Measurements from ENCODE around the gene MRFAP1L1. TPM values are rescaled to one million over a fixed set of nuclear protein-coding genes. Genes with fewer than 3 reads are reported as not detected.

The MRFAP1L1 gene
- total and polyA plus RNA-seq, 4 donors = 29.8 to 41.8 (median 30.7) TPM

DNA sequence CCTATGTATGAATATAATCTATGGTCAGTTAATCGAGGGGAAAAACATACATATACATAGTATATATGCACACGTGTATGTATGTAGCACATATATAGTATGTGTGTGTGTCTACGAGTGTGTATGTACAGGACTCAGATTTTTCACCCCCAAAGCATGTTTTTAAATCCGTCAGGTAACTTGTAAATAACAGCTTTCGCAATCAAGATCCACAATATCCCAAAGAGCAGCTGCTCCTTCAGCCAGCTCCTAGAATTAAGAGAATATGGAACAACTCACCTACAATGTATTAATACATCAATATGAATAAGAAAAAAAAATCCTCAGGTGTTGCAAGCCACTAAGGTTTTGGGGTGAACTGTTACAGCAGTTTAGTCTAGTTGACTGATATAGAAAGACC, 3.5 kb downstream of the MRFAP1L1 start:
- TF ChIP-seq, protein P1, sequence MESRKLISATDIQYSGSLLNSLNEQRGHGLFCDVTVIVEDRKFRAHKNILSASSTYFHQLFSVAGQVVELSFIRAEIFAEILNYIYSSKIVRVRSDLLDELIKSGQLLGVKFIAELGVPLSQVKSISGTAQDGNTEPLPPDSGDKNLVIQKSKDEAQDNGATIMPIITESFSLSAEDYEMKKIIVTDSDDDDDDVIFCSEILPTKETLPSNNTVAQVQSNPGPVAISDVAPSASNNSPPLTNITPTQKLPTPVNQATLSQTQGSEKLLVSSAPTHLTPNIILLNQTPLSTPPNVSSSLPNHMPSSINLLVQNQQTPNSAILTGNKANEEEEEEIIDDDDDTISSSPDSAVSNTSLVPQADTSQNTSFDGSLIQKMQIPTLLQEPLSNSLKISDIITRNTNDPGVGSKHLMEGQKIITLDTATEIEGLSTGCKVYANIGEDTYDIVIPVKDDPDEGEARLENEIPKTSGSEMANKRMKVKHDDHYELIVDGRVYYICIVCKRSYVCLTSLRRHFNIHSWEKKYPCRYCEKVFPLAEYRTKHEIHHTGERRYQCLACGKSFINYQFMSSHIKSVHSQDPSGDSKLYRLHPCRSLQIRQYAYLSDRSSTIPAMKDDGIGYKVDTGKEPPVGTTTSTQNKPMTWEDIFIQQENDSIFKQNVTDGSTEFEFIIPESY (IDR thresholded peaks at IDR 0.05) = no peak
- TF ChIP-seq YY1 (IDR thresholded peaks at IDR 0.05) = no peak
- no peak for TF ChIP-seq RXRA (IDR thresholded peaks at IDR 0.05)
- TF ChIP-seq TAF1 (conservative IDR thresholded peaks at IDR 0.05) = no peak
- no peak for TF ChIP-seq FOXA2 (IDR thresholded peaks at IDR 0.05)
- no peaks in the 10 kb centered on the region for H3K9me3 ChIP-seq (ENCODE audit: control insufficient read depth in 4 of 4, low read length in 3 of 4)
- no peak overlapping the region for H3K4me3 ChIP-seq (ENCODE audit: low read depth in 1 of 3, low read length in 3 of 3)
- H3K36me3 ChIP-seq (ENCODE audit: control insufficient read depth in 4 of 4, insufficient read depth in 3 of 4, low read depth in 1 of 4, low read length in 3 of 4) = peaks cover 0 to 6% (median 2%) of the 10 kb centered on the region in 4 donors
- H3K4me1 ChIP-seq (ENCODE audit: control insufficient read depth in 4 of 4, insufficient read depth in 4 of 4, low read length in 3 of 4) = peaks cover 12 to 43% (median 33%) of the 10 kb centered on the region in 4 donors
- 68% methylated on average over 5 of the region's 5 CpGs for WGBS
- H3K27me3 ChIP-seq (ENCODE audit: control insufficient read depth in 4 of 4, insufficient read depth in 4 of 4, low read length in 3 of 4) = no peaks in the 10 kb centered on the region
- no peak overlapping the region for H3K9ac ChIP-seq (ENCODE audit: low read depth in 1 of 2, low read length in 2 of 2)
- no peak for DNase-seq (ENCODE audit: low spot score)
- peak overlapping the region in 1 of 2 donors; percentile 7 for H3K27ac ChIP-seq (ENCODE audit: low read depth in 1 of 2, low read length in 2 of 2)

DNA sequence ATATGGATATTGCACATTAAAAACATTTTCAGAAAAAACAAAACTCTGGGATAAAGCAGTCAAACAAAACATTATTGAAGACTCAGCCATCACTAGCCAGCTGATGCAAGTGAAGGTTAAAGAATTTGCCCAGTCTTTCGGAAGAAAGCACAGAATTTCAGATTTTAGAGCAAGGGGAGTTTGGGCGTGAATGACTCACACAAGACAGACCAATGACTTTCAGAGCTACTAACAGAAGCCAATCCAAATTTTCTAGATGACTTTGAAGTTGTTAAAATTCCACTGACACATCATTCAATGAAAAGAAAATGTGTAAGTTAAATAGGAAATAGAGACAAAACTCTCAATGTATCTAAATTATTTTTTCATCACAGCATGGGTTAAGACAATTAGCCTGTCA, 4.0 kb downstream of the MRFAP1L1 start:
- H3K9me3 ChIP-seq (ENCODE audit: control insufficient read depth in 4 of 4, low read length in 3 of 4) = no peaks in the 10 kb centered on the region
- 98% methylated on average over 2 of the region's 2 CpGs for WGBS
- no peak overlapping the region for H3K27ac ChIP-seq (ENCODE audit: low read depth in 1 of 2, low read length in 2 of 2)
- H3K4me1 ChIP-seq (ENCODE audit: control insufficient read depth in 4 of 4, insufficient read depth in 4 of 4, low read length in 3 of 4) = peaks cover 12 to 43% (median 33%) of the 10 kb centered on the region in 4 donors
- no peak overlapping the region for H3K9ac ChIP-seq (ENCODE audit: low read depth in 1 of 2, low read length in 2 of 2)
- DNase-seq (ENCODE audit: low spot score) = no peak
- H3K36me3 ChIP-seq (ENCODE audit: control insufficient read depth in 4 of 4, insufficient read depth in 3 of 4, low read depth in 1 of 4, low read length in 3 of 4) = peaks cover 0 to 6% (median 2%) of the 10 kb centered on the region in 4 donors
- no peak for TF ChIP-seq RXRA (IDR thresholded peaks at IDR 0.05)
- TF ChIP-seq HNF4G (IDR thresholded peaks at IDR 0.05) = no peak
- TF ChIP-seq JUND (IDR thresholded peaks at IDR 0.05) = no peak
- TF ChIP-seq, protein P1 (IDR thresholded peaks at IDR 0.05) = no peak
- no peak for TF ChIP-seq FOXA1 (IDR thresholded peaks at IDR 0.05)
- TF ChIP-seq GABPA (IDR thresholded peaks at IDR 0.05 in 1 of 2, conservative IDR thresholded peaks at IDR 0.05 in 1 of 2) = no peak
- TF ChIP-seq NR2F2 (IDR thresholded peaks at IDR 0.05) = no peak
- TF ChIP-seq, protein P2, sequence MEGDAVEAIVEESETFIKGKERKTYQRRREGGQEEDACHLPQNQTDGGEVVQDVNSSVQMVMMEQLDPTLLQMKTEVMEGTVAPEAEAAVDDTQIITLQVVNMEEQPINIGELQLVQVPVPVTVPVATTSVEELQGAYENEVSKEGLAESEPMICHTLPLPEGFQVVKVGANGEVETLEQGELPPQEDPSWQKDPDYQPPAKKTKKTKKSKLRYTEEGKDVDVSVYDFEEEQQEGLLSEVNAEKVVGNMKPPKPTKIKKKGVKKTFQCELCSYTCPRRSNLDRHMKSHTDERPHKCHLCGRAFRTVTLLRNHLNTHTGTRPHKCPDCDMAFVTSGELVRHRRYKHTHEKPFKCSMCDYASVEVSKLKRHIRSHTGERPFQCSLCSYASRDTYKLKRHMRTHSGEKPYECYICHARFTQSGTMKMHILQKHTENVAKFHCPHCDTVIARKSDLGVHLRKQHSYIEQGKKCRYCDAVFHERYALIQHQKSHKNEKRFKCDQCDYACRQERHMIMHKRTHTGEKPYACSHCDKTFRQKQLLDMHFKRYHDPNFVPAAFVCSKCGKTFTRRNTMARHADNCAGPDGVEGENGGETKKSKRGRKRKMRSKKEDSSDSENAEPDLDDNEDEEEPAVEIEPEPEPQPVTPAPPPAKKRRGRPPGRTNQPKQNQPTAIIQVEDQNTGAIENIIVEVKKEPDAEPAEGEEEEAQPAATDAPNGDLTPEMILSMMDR (IDR thresholded peaks at IDR 0.05; ENCODE audit: low read depth, low read length, missing input control) = no peak
- no peak overlapping the region for H3K4me3 ChIP-seq (ENCODE audit: low read depth in 1 of 3, low read length in 3 of 3)
- H3K27me3 ChIP-seq (ENCODE audit: control insufficient read depth in 4 of 4, insufficient read depth in 4 of 4, low read length in 3 of 4) = no peaks in the 10 kb centered on the region

DNA sequence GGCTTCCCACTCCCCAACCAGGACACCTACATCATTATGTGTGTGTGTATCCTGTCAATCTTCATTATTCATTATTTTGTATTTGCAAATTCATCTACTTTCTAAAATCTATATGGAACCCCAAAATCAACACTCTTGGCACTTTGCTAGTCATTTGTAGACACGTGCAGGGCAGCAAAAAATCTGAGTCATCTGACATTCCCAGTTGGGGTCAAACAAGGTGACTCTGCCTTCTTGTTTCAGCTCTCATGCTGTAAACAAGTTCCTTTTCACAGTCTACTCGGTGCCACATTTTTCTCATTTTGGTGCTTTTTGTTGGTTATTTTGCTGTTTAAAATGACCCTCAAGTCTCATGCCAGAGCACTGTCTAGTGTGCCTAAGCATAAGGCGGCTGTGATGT, 5.9 kb downstream of the MRFAP1L1 start:
- WGBS = 62% methylated on average over 3 of the region's 3 CpGs
- no peak overlapping the region for H3K27ac ChIP-seq (ENCODE audit: low read depth in 1 of 2, low read length in 2 of 2)

More for the DNA sequence above, 5.9 kb downstream of the MRFAP1L1 start:
- H3K36me3 ChIP-seq (ENCODE audit: control insufficient read depth in 4 of 4, insufficient read depth in 3 of 4, low read depth in 1 of 4, low read length in 3 of 4) = peaks cover 0 to 6% (median 2%) of the 10 kb centered on the region in 4 donors
- TF ChIP-seq JUND (IDR thresholded peaks at IDR 0.05) (no peak), RXRA (IDR thresholded peaks at IDR 0.05) (peak in 1 of 2 donors; percentile 24)
- TF ChIP-seq, protein P3, sequence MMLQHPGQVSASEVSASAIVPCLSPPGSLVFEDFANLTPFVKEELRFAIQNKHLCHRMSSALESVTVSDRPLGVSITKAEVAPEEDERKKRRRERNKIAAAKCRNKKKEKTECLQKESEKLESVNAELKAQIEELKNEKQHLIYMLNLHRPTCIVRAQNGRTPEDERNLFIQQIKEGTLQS (IDR thresholded peaks at IDR 0.05) = no peak
- no peak overlapping the region for H3K4me3 ChIP-seq (ENCODE audit: low read depth in 1 of 3, low read length in 3 of 3)
- no peak overlapping the region for H3K9ac ChIP-seq (ENCODE audit: low read depth in 1 of 2, low read length in 2 of 2)
- H3K9me3 ChIP-seq (ENCODE audit: control insufficient read depth in 4 of 4, low read length in 3 of 4) = no peaks in the 10 kb centered on the region
- peaks cover 10 to 33% (median 26%) of the 10 kb centered on the region in 4 donors for H3K4me1 ChIP-seq (ENCODE audit: control insufficient read depth in 4 of 4, insufficient read depth in 4 of 4, low read length in 3 of 4)
- DNase-seq (ENCODE audit: low spot score) = no peak
- H3K27me3 ChIP-seq (ENCODE audit: control insufficient read depth in 4 of 4, insufficient read depth in 4 of 4, low read length in 3 of 4) = no peaks in the 10 kb centered on the region
